GM12892 (cell line): ENCODE results near the gene RSKR.

Source experiments
- DNase-seq: peaks from one replicate; pipeline ENCODE4 v3.0.0; 2011; ENCODE audit not compliant: insufficient read length
- FAIRE-seq: peaks from 2 replicates; lab custom pipeline; 2011; peaks lifted over from hg19 to GRCh38; lab: Jason Lieb, UNC
- POLR2A ChIP-seq: IDR thresholded peaks from 2 replicates; pipeline ENCODE4 v1.6.1; 2011; ENCODE audit warnings: low read depth, low read length, control low read depth
- POLR2AphosphoS5 ChIP-seq: IDR thresholded peaks from 2 replicates; pipeline ENCODE4 v1.6.1; 2011; ENCODE audit warnings: low read depth, low read length, control low read depth
- TAF1 ChIP-seq: IDR thresholded peaks from 2 replicates; pipeline ENCODE4 v1.6.1; 2011; ENCODE audit warnings: low read depth, mild to moderate bottlenecking, control low read depth, low read length, borderline replicate concordance

RSKR gene

GRCh38 chr17:28644787-28645575 lies 31.0 kb upstream of the RSKR start, which contains the start of gene BLTP2:
BLTP2 (minus strand) TSS chr17:28645158; CDS start chr17:28645056, 102 bp downstream.
- peak; percentile 96 for DNase-seq
- TF ChIP-seq POLR2AphosphoS5 = peak; percentile 81
- peak; percentile 46; the same call in 1 of the 2 replicates for TF ChIP-seq TAF1
- TF ChIP-seq POLR2A = peak; percentile 83; the same call in 1 of the 2 replicates
- peak; percentile 98 for FAIRE-seq

GRCh38 chr17:28643983-28644786 lies 30.2 kb upstream of the RSKR start:
- peak; percentile 46 for DNase-seq
- TF ChIP-seq POLR2A = no peak
- no peak for TF ChIP-seq POLR2AphosphoS5
- TF ChIP-seq TAF1 = no peak
- FAIRE-seq = peak; percentile 70

GRCh38 chr17:28641579-28641978 lies 27.6 kb upstream of the RSKR start:
- FAIRE-seq (no peak), DNase-seq (no peak)
- no peak for TF ChIP-seq POLR2A
- TF ChIP-seq TAF1 = no peak
- TF ChIP-seq POLR2AphosphoS5 = no peak

GRCh38 chr17:28635506-28635905 lies 21.5 kb upstream of the RSKR start:
- no peak for TF ChIP-seq TAF1
- TF ChIP-seq POLR2A = no peak
- TF ChIP-seq POLR2AphosphoS5 = no peak
- FAIRE-seq (no peak), DNase-seq (no peak)

- FAIRE-seq (no peak), DNase-seq (no peak)
- no peak for TF ChIP-seq POLR2AphosphoS5
- TF ChIP-seq TAF1 = no peak
- TF ChIP-seq POLR2A = no peak
These were observed 20.4 kb upstream of the RSKR start for GRCh38 chr17:28634206-28634865.

GRCh38 chr17:28626818-28627217 lies 12.8 kb upstream of the RSKR start:
- DNase-seq (no peak), FAIRE-seq (no peak)
- TF ChIP-seq TAF1 (no peak), POLR2AphosphoS5 (no peak), POLR2A (no peak)

- DNase-seq = no peak
- TF ChIP-seq POLR2AphosphoS5 = no peak
- TF ChIP-seq TAF1 = no peak
- no peak for FAIRE-seq
These were observed 10.2 kb upstream of the RSKR start for GRCh38 chr17:28624148-28624547.

GRCh38 chr17:28623696-28624095 lies 9.7 kb upstream of the RSKR start:
- no peak for DNase-seq
- TF ChIP-seq POLR2A = no peak
- TF ChIP-seq POLR2AphosphoS5 = no peak
- no peak for TF ChIP-seq TAF1
- FAIRE-seq = no peak

- no peak for FAIRE-seq
- DNase-seq = no peak
- no peak for TF ChIP-seq TAF1
- TF ChIP-seq POLR2AphosphoS5 = no peak
- TF ChIP-seq POLR2A = no peak
These were observed 8.2 kb upstream of the RSKR start for GRCh38 chr17:28622186-28622585.

GRCh38 chr17:28620010-28620409 lies 6.0 kb upstream of the RSKR start:
- no peak for FAIRE-seq
- TF ChIP-seq POLR2A (no peak), POLR2AphosphoS5 (no peak), TAF1 (no peak)
- DNase-seq = no peak

GRCh38 chr17:28618464-28618863 lies 4.5 kb upstream of the RSKR start:
- FAIRE-seq (no peak), DNase-seq (no peak)
- TF ChIP-seq POLR2A = no peak
- TF ChIP-seq TAF1 = no peak
- no peak for TF ChIP-seq POLR2AphosphoS5
